ENCODE results near the gene SLC19A2.

DNA sequence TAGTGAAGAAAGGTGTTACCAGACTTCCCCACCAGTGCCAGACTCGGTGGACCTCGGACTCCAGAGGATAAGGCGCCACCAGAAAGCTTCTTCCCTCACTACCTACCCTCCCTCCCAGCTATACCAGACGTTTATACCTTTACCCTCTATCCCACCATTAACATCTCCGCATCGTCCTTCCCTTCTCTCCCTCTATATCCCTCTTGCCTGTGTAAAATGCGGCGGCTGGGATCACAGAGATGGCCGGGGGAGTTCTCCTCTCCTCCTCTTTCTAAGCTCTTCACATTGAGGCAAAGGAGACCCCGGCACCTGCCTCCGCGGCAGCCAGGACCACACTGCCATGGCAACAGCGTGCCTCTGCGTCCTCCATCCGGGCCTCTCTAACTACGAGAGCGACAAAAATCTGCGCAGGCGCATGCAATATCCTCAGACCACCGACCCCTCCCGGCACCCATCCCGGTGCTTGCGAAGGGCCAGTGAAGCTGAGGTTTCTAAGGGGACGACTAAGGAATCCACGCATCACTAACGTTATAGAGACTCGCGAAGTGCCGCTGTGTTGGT lies 58.6 kb downstream of the SLC19A2 start, which contains the start of gene CCDC181:
- no peak for TF ChIP-seq CTCF (IDR thresholded peaks at IDR 0.05; ENCODE audit: control extremely low read depth in 1 of 3, insufficient read depth in 1 of 3, low read depth in 1 of 3, low read length in 3 of 3)
- peak in 1 of 2 experiments; percentile 83; a peak in 2 of 4 replicates for TF ChIP-seq SIN3A (conservative IDR thresholded peaks at IDR 0.05 in 1 of 2, IDR thresholded peaks at IDR 0.05 in 1 of 2; ENCODE audit: low read depth in 1 of 2, low read length in 2 of 2)

Data from H1 (cell line).